WTC11 (cell line): ENCODE measurements around the gene TBC1D22A. TPM values are rescaled to one million over a fixed set of nuclear protein-coding genes. Genes with fewer than 3 reads are reported as not detected.
A peak's percentile ranks its signal among the peaks of the same experiment; 100 is the strongest.

Source experiments
- ATAC-seq: fragments of 200-7000 bp; cut with Tn5 transposase; 2 replicates; pipeline ENCODE4 v1.10.0; 2021; ENCODE audit warnings: mild to moderate bottlenecking, moderate library complexity
- CTCF ChIA-PET: fragments of 300-600 bp; sonication (Branson Sonifier 250); formaldehyde crosslinking; loops from one replicate; lab custom pipeline; 2021; ENCODE audit warnings: antibody characterized with exemption; lab: Charles Lee
- POLR2A ChIA-PET: fragments of 350-600 bp; sonication (Branson Sonifier 250); formaldehyde crosslinking; loops from one replicate; lab custom pipeline; 2021; ENCODE audit warnings: antibody characterized with exemption; lab: Charles Lee
- DNase-seq: peaks from one replicate; pipeline ENCODE4 v3.0.0; 2021; ENCODE audit warnings: low spot score
- H3K27ac Mint-ChIP-seq: 2 replicates; pipeline ENCODE4 v1.8.0; 2021; ENCODE audit warnings: mixed read lengths
- H3K27me3 Mint-ChIP-seq: 2 replicates; pipeline ENCODE4 v1.8.0; 2021; ENCODE audit warnings: low read depth, mild to moderate bottlenecking, moderate library complexity, mixed read lengths
- H3K36me3 Mint-ChIP-seq: 2 replicates; pipeline ENCODE4 v1.8.0; 2021; ENCODE audit warnings: mixed read lengths
- H3K4me1 Mint-ChIP-seq: 2 replicates; pipeline ENCODE4 v1.8.0; 2022; ENCODE audit warnings: mixed read lengths
- H3K4me3 Mint-ChIP-seq: 2 replicates; pipeline ENCODE4 v1.8.0; 2021; ENCODE audit warnings: mild to moderate bottlenecking, moderate library complexity, mixed read lengths
- H3K9me3 Mint-ChIP-seq: 2 replicates; pipeline ENCODE4 v1.8.0; 2021; ENCODE audit warnings: mixed read lengths
- ATF1 ChIP-seq: sonication (generic); formaldehyde crosslinking; IDR thresholded peaks from 2 replicates; pipeline ENCODE4 v1.8.1; 2023; ENCODE audit warnings: mild to moderate bottlenecking, moderate library complexity, missing genetic modification reagents
- CBFB ChIP-seq: sonication (generic); formaldehyde crosslinking; IDR thresholded peaks from 2 replicates; pipeline ENCODE4 v1.8.1; 2022; ENCODE audit warnings: mild to moderate bottlenecking, low read depth, missing genetic modification reagents
- ELF4 ChIP-seq: sonication (generic); formaldehyde crosslinking; IDR thresholded peaks from 2 replicates; pipeline ENCODE4 v1.8.1; 2022; ENCODE audit warnings: low read depth, mild to moderate bottlenecking, moderate library complexity, missing genetic modification reagents
- ETV6 ChIP-seq: sonication (generic); formaldehyde crosslinking; IDR thresholded peaks from 2 replicates; pipeline ENCODE4 v1.8.1; 2022; ENCODE audit warnings: mild to moderate bottlenecking, missing genetic modification reagents
- FOXP1 ChIP-seq: sonication (generic); formaldehyde crosslinking; IDR thresholded peaks from 2 replicates; pipeline ENCODE4 v1.8.0; 2022; ENCODE audit warnings: missing genetic modification reagents, mild to moderate bottlenecking, moderate library complexity, borderline replicate concordance
- GABPB1 ChIP-seq: sonication (generic); formaldehyde crosslinking; IDR thresholded peaks from 2 replicates; pipeline ENCODE4 v1.8.1; 2023; ENCODE audit warnings: mild to moderate bottlenecking, missing genetic modification reagents
- GTF2I ChIP-seq: fragments of 250-450 bp; sonication (Bioruptor Pico); conservative IDR thresholded peaks from 2 replicates; pipeline ENCODE4 v1.4.0; 2021; ENCODE audit warnings: mild to moderate bottlenecking
- MXD4 ChIP-seq: fragments of 250-450 bp; sonication (Bioruptor Pico); IDR thresholded peaks from 2 replicates; pipeline ENCODE4 v1.8.0; 2021; ENCODE audit warnings: mild to moderate bottlenecking, moderate library complexity, borderline replicate concordance
- NFYB ChIP-seq: sonication (generic); formaldehyde crosslinking; conservative IDR thresholded peaks from 2 replicates; pipeline ENCODE4 v1.8.0; 2022; ENCODE audit warnings: low read depth, missing genetic modification reagents
- TEAD4 ChIP-seq: sonication (generic); formaldehyde crosslinking; IDR thresholded peaks from 2 replicates; pipeline ENCODE4 v1.8.0; 2022; ENCODE audit warnings: mild to moderate bottlenecking, missing genetic modification reagents
- ZNF232 ChIP-seq: sonication (generic); formaldehyde crosslinking; IDR thresholded peaks from 2 replicates; pipeline ENCODE4 v1.8.0; 2022; ENCODE audit warnings: mild to moderate bottlenecking, missing genetic modification reagents
- total RNA-seq: library from RNA; stranded (reverse); gene quantifications from 3 replicates; pipeline ENCODE4 v1.2.3, GENCODE V29; 2021
- TF ChIP-seq, protein P1 (sequence below): sonication (generic); formaldehyde crosslinking; IDR thresholded peaks from 2 replicates; pipeline ENCODE4 v1.8.1; 2023; ENCODE audit warnings: mild to moderate bottlenecking, missing genetic modification reagents
- TF ChIP-seq, protein P2 (sequence below): fragments of 250-450 bp; sonication (Bioruptor Pico); IDR thresholded peaks from 2 replicates; pipeline ENCODE4 v2.1.2; 2022; ENCODE audit warnings: mild to moderate bottlenecking, moderate library complexity
- TF ChIP-seq, protein P3 (sequence below): fragments of 250-450 bp; sonication (Bioruptor Pico); conservative IDR thresholded peaks from 2 replicates; pipeline ENCODE4 v1.9.0; 2021; ENCODE audit warnings: mild to moderate bottlenecking
- TF ChIP-seq, protein P4 (sequence below): sonication (generic); formaldehyde crosslinking; IDR thresholded peaks from 2 replicates; pipeline ENCODE4 v1.8.0; 2022; ENCODE audit warnings: mild to moderate bottlenecking, missing genetic modification reagents
- TF ChIP-seq, protein P5 (sequence below): fragments of 200-600 bp; IDR thresholded peaks from 2 replicates; pipeline ENCODE4 v1.8.0; 2022; ENCODE audit warnings: antibody characterized with exemption

TBC1D22A gene
- total RNA-seq, 1 experiment from 2014 or later = 18.1 TPM

DNA sequence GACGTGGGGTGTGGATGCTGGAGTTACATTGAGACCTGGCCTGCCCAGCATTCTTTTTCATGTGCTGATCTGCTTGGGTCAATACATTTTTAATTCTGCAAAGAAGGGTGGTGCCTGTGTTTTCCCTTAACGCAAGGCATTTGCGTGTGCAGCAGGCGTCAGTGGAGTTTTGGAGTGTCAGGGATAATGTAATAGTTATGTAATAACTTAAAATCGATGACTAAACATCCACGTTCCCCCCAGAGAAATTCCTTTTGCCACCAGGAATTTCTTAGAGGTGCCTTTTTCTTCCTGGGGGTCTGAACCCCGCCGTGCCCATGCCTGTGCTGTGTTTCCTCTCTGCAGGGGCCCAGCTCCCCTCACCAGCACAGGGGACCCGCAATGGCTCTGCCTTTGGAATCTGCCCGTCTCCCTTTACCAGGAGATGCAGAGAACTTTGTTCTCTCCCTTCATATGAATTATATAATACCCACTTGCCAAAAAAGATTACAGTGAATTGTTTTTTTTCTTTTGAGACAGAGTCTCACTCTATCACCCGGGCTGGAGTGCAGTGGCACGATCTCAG lies 62.6 kb downstream of the TBC1D22A start:
- no peak for DNase-seq
- CTCF ChIA-PET = interaction anchor here (1.1 to 2.8 kb wide), 2 partner anchors 8 to 26 kb away, joined by 3 to 20 read pairs; no protein-coding TSS in a partner anchor
- Mint-ChIP-seq H3K27me3 (no peaks in the 10 kb centered on the region), H3K4me1 (peaks cover 19% of the 10 kb centered on the region), H3K9me3 (peaks cover 8% of the 10 kb centered on the region), H3K4me3 (no peak overlapping the region), H3K27ac (no peak overlapping the region), H3K36me3 (peaks cover 22% of the 10 kb centered on the region)
- POLR2A ChIA-PET = no interaction called here
- ATAC-seq = no peak
- TF ChIP-seq ATF1 (no peak), GTF2I (CRISPR knock-in tag) (no peak), ETV6 (CRISPR knock-in tag) (no peak), GABPB1 (CRISPR knock-in tag) (no peak)
- TF ChIP-seq, protein P1, sequence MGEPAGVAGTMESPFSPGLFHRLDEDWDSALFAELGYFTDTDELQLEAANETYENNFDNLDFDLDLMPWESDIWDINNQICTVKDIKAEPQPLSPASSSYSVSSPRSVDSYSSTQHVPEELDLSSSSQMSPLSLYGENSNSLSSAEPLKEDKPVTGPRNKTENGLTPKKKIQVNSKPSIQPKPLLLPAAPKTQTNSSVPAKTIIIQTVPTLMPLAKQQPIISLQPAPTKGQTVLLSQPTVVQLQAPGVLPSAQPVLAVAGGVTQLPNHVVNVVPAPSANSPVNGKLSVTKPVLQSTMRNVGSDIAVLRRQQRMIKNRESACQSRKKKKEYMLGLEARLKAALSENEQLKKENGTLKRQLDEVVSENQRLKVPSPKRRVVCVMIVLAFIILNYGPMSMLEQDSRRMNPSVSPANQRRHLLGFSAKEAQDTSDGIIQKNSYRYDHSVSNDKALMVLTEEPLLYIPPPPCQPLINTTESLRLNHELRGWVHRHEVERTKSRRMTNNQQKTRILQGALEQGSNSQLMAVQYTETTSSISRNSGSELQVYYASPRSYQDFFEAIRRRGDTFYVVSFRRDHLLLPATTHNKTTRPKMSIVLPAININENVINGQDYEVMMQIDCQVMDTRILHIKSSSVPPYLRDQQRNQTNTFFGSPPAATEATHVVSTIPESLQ (CRISPR knock-in tag) = no peak

DNA sequence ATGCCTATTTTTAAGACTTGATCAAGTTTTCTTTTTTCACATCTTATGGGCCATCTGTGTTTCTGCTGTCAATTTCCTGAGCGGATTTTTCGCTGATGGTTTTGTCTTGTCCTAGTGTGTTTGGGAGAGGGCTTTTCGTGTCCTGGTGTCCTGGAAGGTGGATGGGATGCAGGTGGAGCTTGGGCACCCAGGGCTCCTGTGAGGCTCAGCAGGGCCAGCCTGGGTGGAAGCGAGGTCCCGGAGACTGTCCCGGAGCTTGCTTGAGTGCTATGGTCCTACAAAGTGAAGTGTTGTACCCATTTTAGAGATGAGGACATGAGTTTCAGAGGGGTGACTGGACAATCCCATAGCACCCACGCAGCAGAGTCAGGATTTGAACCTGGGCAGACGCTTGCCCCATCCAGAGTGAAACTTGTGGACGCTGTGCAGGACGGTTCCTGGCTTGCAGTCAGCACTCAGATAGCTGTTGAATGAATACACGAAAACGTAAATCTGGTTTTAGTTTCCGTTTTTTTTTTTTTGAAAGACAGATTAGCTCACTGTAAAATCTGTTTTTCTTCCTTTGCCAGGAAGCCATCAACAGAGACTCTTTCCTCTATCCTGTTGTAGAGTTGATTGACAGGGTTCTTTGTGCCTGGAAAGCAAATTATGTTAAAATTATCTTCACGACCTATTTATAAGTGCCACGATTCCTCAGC lies 64.1 kb downstream of the TBC1D22A start:
- no peak for DNase-seq
- Mint-ChIP-seq H3K4me3 (no peak overlapping the region), H3K36me3 (peaks cover 12% of the 10 kb centered on the region), H3K27me3 (no peaks in the 10 kb centered on the region), H3K27ac (no peak overlapping the region), H3K4me1 (peaks cover 26% of the 10 kb centered on the region)
- CTCF ChIA-PET = interaction anchor here (0.6 to 2.8 kb wide), 28 partner anchors 10 to 335 kb away, joined by 3 to 27 read pairs (median 4); partner anchors contain the start of gene TBC1D22A
- POLR2A ChIA-PET = no interaction called here
- TF ChIP-seq, protein P2, sequence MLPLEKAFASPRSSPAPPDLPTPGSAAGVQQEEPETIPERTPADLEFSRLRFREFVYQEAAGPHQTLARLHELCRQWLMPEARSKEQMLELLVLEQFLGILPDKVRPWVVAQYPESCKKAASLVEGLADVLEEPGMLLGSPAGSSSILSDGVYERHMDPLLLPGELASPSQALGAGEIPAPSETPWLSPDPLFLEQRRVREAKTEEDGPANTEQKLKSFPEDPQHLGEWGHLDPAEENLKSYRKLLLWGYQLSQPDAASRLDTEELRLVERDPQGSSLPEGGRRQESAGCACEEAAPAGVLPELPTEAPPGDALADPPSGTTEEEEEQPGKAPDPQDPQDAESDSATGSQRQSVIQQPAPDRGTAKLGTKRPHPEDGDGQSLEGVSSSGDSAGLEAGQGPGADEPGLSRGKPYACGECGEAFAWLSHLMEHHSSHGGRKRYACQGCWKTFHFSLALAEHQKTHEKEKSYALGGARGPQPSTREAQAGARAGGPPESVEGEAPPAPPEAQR (CRISPR knock-in tag) = no peak
- TF ChIP-seq GTF2I (CRISPR knock-in tag) (no peak), ELF4 (CRISPR knock-in tag) (no peak), TEAD4 (no peak), FOXP1 (CRISPR knock-in tag) (no peak), MXD4 (CRISPR knock-in tag) (no peak), CBFB (CRISPR knock-in tag) (no peak)
- TF ChIP-seq, protein P3, sequence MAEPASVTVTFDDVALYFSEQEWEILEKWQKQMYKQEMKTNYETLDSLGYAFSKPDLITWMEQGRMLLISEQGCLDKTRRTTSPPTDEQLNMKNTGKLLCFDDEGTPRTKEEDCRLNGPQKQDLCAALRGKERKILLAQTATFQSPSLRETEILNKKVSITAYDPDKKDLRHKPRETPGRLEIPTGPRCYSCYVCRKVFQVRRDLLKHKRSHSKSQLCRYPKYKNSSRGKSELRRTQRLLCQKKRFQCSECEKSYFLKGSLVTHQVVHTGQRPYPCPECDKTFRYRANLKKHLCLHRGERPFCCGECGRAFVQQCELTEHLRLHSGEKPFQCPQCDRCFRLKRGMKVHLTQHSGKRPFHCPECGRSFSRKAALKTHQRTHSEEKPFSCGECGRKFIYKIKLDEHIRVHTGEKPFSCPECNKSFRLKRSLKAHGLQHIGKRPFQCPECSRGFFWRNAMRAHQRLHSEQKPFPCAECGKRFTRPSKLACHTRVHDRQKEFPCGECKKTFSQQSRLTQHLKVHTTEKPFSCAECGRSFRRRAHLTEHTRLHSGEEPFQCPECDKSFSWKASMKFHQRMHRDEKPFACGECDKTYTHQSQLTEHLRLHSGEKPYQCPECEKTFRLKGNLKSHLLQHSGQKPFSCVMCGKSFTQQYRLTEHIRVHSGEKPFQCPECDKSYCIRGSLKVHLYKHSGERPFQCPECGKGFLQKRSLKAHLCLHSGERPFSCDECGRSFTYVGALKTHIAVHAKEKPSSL (CRISPR knock-in tag) = no peak
- TF ChIP-seq, protein P4, sequence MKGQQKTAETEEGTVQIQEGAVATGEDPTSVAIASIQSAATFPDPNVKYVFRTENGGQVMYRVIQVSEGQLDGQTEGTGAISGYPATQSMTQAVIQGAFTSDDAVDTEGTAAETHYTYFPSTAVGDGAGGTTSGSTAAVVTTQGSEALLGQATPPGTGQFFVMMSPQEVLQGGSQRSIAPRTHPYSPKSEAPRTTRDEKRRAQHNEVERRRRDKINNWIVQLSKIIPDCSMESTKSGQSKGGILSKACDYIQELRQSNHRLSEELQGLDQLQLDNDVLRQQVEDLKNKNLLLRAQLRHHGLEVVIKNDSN (CRISPR knock-in tag) = no peak
- TF ChIP-seq, all 79 proteins: peak for 0
- H3K9me3 Mint-ChIP-seq = no peaks in the 10 kb centered on the region
- ATAC-seq = no peak

DNA sequence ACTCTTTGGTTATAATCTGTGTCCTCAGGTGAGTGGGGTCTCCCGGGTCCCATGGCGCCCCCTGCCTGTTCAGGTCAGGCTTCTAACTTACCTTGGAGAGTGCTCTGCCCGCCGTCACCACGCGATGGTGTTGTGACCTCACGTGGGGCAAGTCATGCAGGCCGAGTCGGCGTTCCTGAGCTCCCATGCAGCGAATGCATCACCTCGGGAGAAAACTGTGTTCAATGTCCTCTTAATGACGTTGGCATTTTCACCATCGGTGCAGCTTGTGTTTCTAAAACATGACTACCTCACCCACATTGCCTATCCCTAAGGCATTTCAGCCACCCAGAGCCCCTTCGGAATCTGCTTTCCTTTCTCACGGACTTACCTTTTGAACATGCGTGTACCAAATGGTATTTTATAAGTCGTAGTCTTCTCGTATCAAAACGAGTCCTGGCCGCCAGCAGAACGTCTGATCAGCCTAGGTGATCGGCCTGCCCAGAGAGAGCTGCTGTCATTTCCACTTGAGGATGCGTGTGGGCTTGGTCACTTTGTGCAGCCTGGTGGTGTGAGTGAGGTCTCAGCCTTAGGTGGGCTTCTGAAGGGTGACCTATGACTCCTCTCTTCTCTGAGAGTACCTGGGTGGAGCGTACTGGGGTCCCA lies 64.8 kb downstream of the TBC1D22A start:
- Mint-ChIP-seq H3K4me3 (no peak overlapping the region), H3K27me3 (no peaks in the 10 kb centered on the region), H3K4me1 (peaks cover 26% of the 10 kb centered on the region), H3K9me3 (no peaks in the 10 kb centered on the region), H3K27ac (peak overlapping the region; percentile 37; the same call in 1 of the 2 replicates), H3K36me3 (peaks cover 12% of the 10 kb centered on the region)
- TF ChIP-seq, protein P5, sequence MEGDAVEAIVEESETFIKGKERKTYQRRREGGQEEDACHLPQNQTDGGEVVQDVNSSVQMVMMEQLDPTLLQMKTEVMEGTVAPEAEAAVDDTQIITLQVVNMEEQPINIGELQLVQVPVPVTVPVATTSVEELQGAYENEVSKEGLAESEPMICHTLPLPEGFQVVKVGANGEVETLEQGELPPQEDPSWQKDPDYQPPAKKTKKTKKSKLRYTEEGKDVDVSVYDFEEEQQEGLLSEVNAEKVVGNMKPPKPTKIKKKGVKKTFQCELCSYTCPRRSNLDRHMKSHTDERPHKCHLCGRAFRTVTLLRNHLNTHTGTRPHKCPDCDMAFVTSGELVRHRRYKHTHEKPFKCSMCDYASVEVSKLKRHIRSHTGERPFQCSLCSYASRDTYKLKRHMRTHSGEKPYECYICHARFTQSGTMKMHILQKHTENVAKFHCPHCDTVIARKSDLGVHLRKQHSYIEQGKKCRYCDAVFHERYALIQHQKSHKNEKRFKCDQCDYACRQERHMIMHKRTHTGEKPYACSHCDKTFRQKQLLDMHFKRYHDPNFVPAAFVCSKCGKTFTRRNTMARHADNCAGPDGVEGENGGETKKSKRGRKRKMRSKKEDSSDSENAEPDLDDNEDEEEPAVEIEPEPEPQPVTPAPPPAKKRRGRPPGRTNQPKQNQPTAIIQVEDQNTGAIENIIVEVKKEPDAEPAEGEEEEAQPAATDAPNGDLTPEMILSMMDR = peak; percentile 47
- TF ChIP-seq ZNF232 (CRISPR knock-in tag) = no peak
- no peak for TF ChIP-seq NFYB
- peak; percentile 97 for ATAC-seq
- DNase-seq = peak; percentile 86
- POLR2A ChIA-PET = no interaction called here
- CTCF ChIA-PET = interaction anchor here (0.6 to 2.8 kb wide), 32 partner anchors 11 to 340 kb away, joined by 3 to 27 read pairs (median 4); partner anchors contain the start of gene TBC1D22A
